K562 (cell line): ENCODE results near the gene TTC23L. TPM values are rescaled to one million over a fixed set of nuclear protein-coding genes. Genes with fewer than 3 reads are reported as not detected.
A peak's percentile ranks its signal among the peaks of the same experiment; 100 is the strongest.

Experiments
- ATAC-seq: fragments of 200-7000 bp; cut with Tn5 transposase; 3 replicates; pipeline ENCODE4 v1.9.1; 2020; ENCODE audit warnings: moderate library complexity
- BruUV-seq: library from RNA; stranded (reverse); fragments of 400-500 nt; replicated peaks from 2 replicates; lab custom pipeline; 2021; lab: Mats Ljungman, UMichigan
- CTCF ChIA-PET: fragments of 300-600 bp; formaldehyde crosslinking; extraction: SDS; loops from one replicate; lab custom pipeline; 2021; ENCODE audit warnings: low intra/inter-chr PET ratio; lab: Yijun Ruan, JAX
- POLR2A ChIA-PET: fragments of 300-600, 350-650 bp; sonication (Branson Sonifier 250); formaldehyde crosslinking; extraction: SDS; loops from one replicate; lab custom pipeline; 2021; ENCODE audit warnings: antibody characterized with exemption, inconsistent platforms; lab: Yijun Ruan, JAX
- DNase-seq, 4 experiments: peaks; one replicate each; pipeline versions ENCODE4 v3.0.0 to v3.0.0-alpha.2; 2011 to 2018; ENCODE audit warnings: low spot score in 3 of 4, mixed read lengths in 3 of 4; ENCODE audit errors: extremely low read depth in 1 of 4
- FAIRE-seq: peaks from 2 replicates; lab custom pipeline; 2011; peaks lifted over from hg19 to GRCh38; lab: Jason Lieb, UNC
- H2AFZ ChIP-seq: 2 replicates; pipeline ENCODE4 v1.6.0; 2011; ENCODE audit warnings: low read depth, low read length, control low read depth, inconsistent platforms
- H3K27ac ChIP-seq: fragments of 200-600 bp; 3 replicates; pipeline ENCODE4 v1.8.0; 2011; ENCODE audit warnings: low read depth, mild to moderate bottlenecking, control low read depth, inconsistent platforms, low read length, moderate library complexity, mixed read lengths; ENCODE audit errors: extremely low read depth
- H3K27me3 ChIP-seq, 2 experiments: fragments of 300-600 bp in 1 of 2; 2 replicates in 1 of 2; 3 replicates in 1 of 2; pipeline versions ENCODE4 v1.6.0 to v1.8.0; 2011; ENCODE audit warnings: inconsistent platforms in 2 of 2, low read length in 2 of 2, mild to moderate bottlenecking in 1 of 2, mixed read lengths in 1 of 2, moderate library complexity in 1 of 2; ENCODE audit not compliant: control insufficient read depth in 2 of 2, insufficient read depth in 2 of 2
- H3K36me3 ChIP-seq: fragments of 300-600 bp; 3 replicates; pipeline ENCODE4 v1.8.0; 2011; ENCODE audit warnings: mild to moderate bottlenecking, low read length, inconsistent platforms; ENCODE audit not compliant: control insufficient read depth, insufficient read depth
- H3K4me1 ChIP-seq, 2 experiments: fragments of 200-600 bp in 1 of 2; replicated peaks in 1 of 2; 2 replicates in 1 of 2; 3 replicates in 1 of 2; pipeline versions ENCODE4 v1.5.1 to v1.8.0; 2011; ENCODE audit warnings: inconsistent platforms in 2 of 2, low read length in 2 of 2, mild to moderate bottlenecking in 1 of 2, mixed read lengths in 1 of 2, moderate library complexity in 1 of 2; ENCODE audit not compliant: control insufficient read depth in 2 of 2, insufficient read depth in 2 of 2
- H3K4me2 ChIP-seq: 2 replicates; pipeline ENCODE4 v1.6.1; 2011; ENCODE audit warnings: low read length, control low read depth, inconsistent platforms, mixed read lengths; ENCODE audit not compliant: insufficient read depth
- H3K4me3 ChIP-seq: fragments of 200-600 bp; sonication (generic), shearing (Covaris generic); 2 replicates; pipeline ENCODE4 v1.5.1; 2016; ENCODE audit warnings: control low read depth, inconsistent platforms
- H3K79me2 ChIP-seq: fragments of 200-600 bp; 3 replicates; pipeline ENCODE4 v1.8.0; 2011; ENCODE audit warnings: low read length, inconsistent platforms; ENCODE audit not compliant: control insufficient read depth, insufficient read depth
- H3K9ac ChIP-seq, 2 experiments: 2 replicates each; pipeline versions ENCODE4 v1.6.0 to v1.6.1; 2011; ENCODE audit warnings: low read depth in 2 of 2, low read length in 2 of 2, control low read depth in 1 of 2, inconsistent platforms in 1 of 2, mild to moderate bottlenecking in 1 of 2, mixed read lengths in 1 of 2; ENCODE audit not compliant: insufficient read depth in 1 of 2
- H3K9me1 ChIP-seq: one replicate; pipeline ENCODE4 v1.6.0; 2011; ENCODE audit warnings: inconsistent platforms, mild to moderate bottlenecking, low read length, moderate library complexity; ENCODE audit not compliant: control insufficient read depth, insufficient read depth
- H3K9me3 ChIP-seq: replicated peaks from 2 replicates; pipeline ENCODE4 v1.5.1; 2011; ENCODE audit warnings: low read depth, low read length, inconsistent platforms; ENCODE audit not compliant: control insufficient read depth, insufficient read depth
- H4K20me1 ChIP-seq: replicated peaks from 2 replicates; pipeline ENCODE4 v1.6.1; 2011; ENCODE audit warnings: low read length, inconsistent platforms, mixed read lengths; ENCODE audit not compliant: control insufficient read depth, insufficient read depth
- CEBPB ChIP-seq: fragments of 450-650 bp; IDR thresholded peaks from 2 replicates; pipeline ENCODE4 v1.6.1; 2016; ENCODE audit warnings: missing genetic modification characterization, missing compliant biosample characterization
- CEBPG ChIP-seq, 3 experiments: fragments of 200-800 bp in 1 of 3; sonication (Bioruptor generic) in 1 of 3; sonication (generic) in 1 of 3; formaldehyde crosslinking in 1 of 3; IDR thresholded peaks in 2 of 3; conservative IDR thresholded peaks in 1 of 3; 2 replicates each; pipeline versions ENCODE4 v1.6.1 to v1.8.0; 2016 to 2022; ENCODE audit warnings: missing compliant biosample characterization in 2 of 3, missing genetic modification characterization in 2 of 3, mild to moderate bottlenecking in 1 of 3, missing genetic modification reagents in 1 of 3
- GATA2 ChIP-seq: sonication (generic); formaldehyde crosslinking; IDR thresholded peaks from 2 replicates; pipeline ENCODE4 v1.4.0; 2020; ENCODE audit warnings: mild to moderate bottlenecking, missing genetic modification reagents
- KAT2B ChIP-seq: IDR thresholded peaks from one replicate; pipeline ENCODE4 v1.6.1; 2012; ENCODE audit warnings: low read depth, mild to moderate bottlenecking, control low read depth, inconsistent platforms, low read length, moderate library complexity
- NFIC ChIP-seq: fragments of 450-650 bp; IDR thresholded peaks from 2 replicates; pipeline ENCODE4 v1.6.1; 2017; ENCODE audit warnings: mild to moderate bottlenecking, inconsistent platforms
- SIN3B ChIP-seq: fragments of 450-650 bp; IDR thresholded peaks from 2 replicates; pipeline ENCODE4 v1.6.1; 2017; ENCODE audit warnings: low read depth, mild to moderate bottlenecking, moderate library complexity
- ZNF133 ChIP-seq: fragments of 250-450 bp; sonication (Bioruptor Pico); IDR thresholded peaks from 2 replicates; pipeline ENCODE4 v1.4.0; 2020; ENCODE audit warnings: mild to moderate bottlenecking
- ZNF785 ChIP-seq: fragments of 250-450 bp; sonication (Bioruptor Pico); IDR thresholded peaks from 2 replicates; pipeline ENCODE4 v1.4.0; 2020; ENCODE audit warnings: mild to moderate bottlenecking
- WGBS: fragments of 100-300 bp; shearing (Covaris generic); methylation state at CpG from one replicate; pipeline ENCODE4 v1.1.6; 2016; ENCODE audit warnings: low coverage, mixed read lengths; ENCODE audit not compliant: insufficient coverage; ENCODE audit errors: missing lambda C conversion rate; 5-methylcytosine and 5-hydroxymethylcytosine counted together
- in situ Hi-C: fragments of 300-500 bp; cut with MboI; formaldehyde crosslinking; loops from 4 replicates; pipeline ENCODE4 v1.15.0; 2018; ENCODE audit warnings: inconsistent platforms, mixed read lengths
- intact Hi-C: fragments of 100-400 bp; cut with micrococcal nuclease; formaldehyde crosslinking; loops from 2 replicates; pipeline ENCODE4 v1.14.2; 2022
- polyA plus RNA-seq, 8 experiments: library from polyadenylated mRNA; depleted of rRNA in 4 of 8; stranded (reverse) in 5 of 8; unstranded in 3 of 8; fragments of >200 nt; fragmentation: Nextera tagmentation in 2 of 8; fragmentation: Illumina TruSeq in 1 of 8; extraction: Ambion mirVana in 2 of 8; extraction: Trizol in 1 of 8; gene quantifications; 2 replicates each; pipeline versions ENCODE4 v1.2.1 to v1.2.3, GENCODE V29; 2011 to 2014; ENCODE audit warnings: inconsistent platforms in 1 of 8, missing spikeins in 1 of 8
- total RNA-seq, 7 experiments: library from RNA; depleted of rRNA in 6 of 7; stranded (reverse); fragments of >200 nt in 6 of 7; fragmentation: Illumina TruSeq in 2 of 7; extraction: Trizol in 2 of 7; gene quantifications; 2 replicates each; pipeline versions ENCODE4 v1.2.1 to v1.2.3, GENCODE V29; 2011 to 2021; ENCODE audit warnings: low replicate concordance in 1 of 7
- TF ChIP-seq, protein P1 (sequence below): fragments of 450-650 bp; formaldehyde crosslinking; IDR thresholded peaks from 2 replicates; pipeline ENCODE4 v1.4.0; 2020; ENCODE audit warnings: mild to moderate bottlenecking
- TF ChIP-seq, protein P2 (sequence below), 3 experiments: fragments of 200-800 bp in 1 of 3; sonication (Bioruptor generic) in 1 of 3; sonication (generic) in 1 of 3; formaldehyde crosslinking in 1 of 3; IDR thresholded peaks; 2 replicates each; pipeline versions ENCODE4 v1.6.1 to v1.8.0; 2016 to 2022; ENCODE audit warnings: mild to moderate bottlenecking in 2 of 3, missing compliant biosample characterization in 2 of 3, missing genetic modification characterization in 2 of 3, missing genetic modification reagents in 1 of 3
- TF ChIP-seq, protein P3 (sequence below): IDR thresholded peaks from 2 replicates; pipeline ENCODE4 v1.6.1; 2012; ENCODE audit warnings: low read depth, low read length, improper control_type of control experiment, borderline replicate concordance

The TTC23L gene
- total and polyA plus RNA-seq, 9 of the 15 experiments (the other 6 are each of a cell fraction or from before 2014, with no cell fraction given): 0.03 to 0.32 (median 0.14) TPM; not detected in 2

GRCh38 chr5:34803974-34804732 lies 34.8 kb upstream of the TTC23L start:
- peak; percentile 55 for FAIRE-seq
- H3K9me3 ChIP-seq: no peaks in the 10 kb centered on the region
- H3K4me3 ChIP-seq: no peak overlapping the region
- H2AFZ ChIP-seq: no peak overlapping the region
- H3K27me3 ChIP-seq: no peaks in the 10 kb centered on the region
- H3K79me2 ChIP-seq: no peaks in the 10 kb centered on the region
- H3K36me3 ChIP-seq: peaks cover 18% of the 10 kb centered on the region; the same call in 2 of the 3 replicates
- no peaks in the 10 kb centered on the region for H3K9me1 ChIP-seq
- no peaks in the 10 kb centered on the region for H3K4me1 ChIP-seq
- no peak for ATAC-seq
- in situ Hi-C loops (no loop called here), intact Hi-C loops (loop anchor here (10.0 kb wide), 1 partner anchor 279 kb away; no protein-coding TSS in a partner anchor)
- 59% methylated on average over 4 of the region's 4 CpGs for WGBS
- POLR2A ChIA-PET: interaction anchor here (1.1 to 2.1 kb wide), 2 partner anchors 10 to 14 kb away, joined by 4 read pairs; no protein-coding TSS in a partner anchor
- H3K27ac ChIP-seq: no peak overlapping the region
- no TSS peak for BruUV-seq
- H3K9ac ChIP-seq: no peak overlapping the region
- no peak for DNase-seq
- H3K4me2 ChIP-seq: no peak overlapping the region
- CTCF ChIA-PET: no interaction called here
- no peaks in the 10 kb centered on the region for H4K20me1 ChIP-seq
- TF ChIP-seq GATA2 (no peak), ZNF785 (CRISPR knock-in tag) (no peak), CEBPB (tag) (peak; percentile 80), NFIC (no peak), CEBPG (CRISPR knock-in tag; IDR thresholded peaks at IDR 0.05) (no peak), CEBPG (tag; conservative IDR thresholded peaks at IDR 0.05 in 1 of 2, IDR thresholded peaks at IDR 0.05 in 1 of 2) (0 out of 4 replicates have a peak, but pooled peaks of 1 of the 2 experiments have one; percentile 43), SIN3B (no peak), KAT2B (no peak), ZNF133 (CRISPR knock-in tag) (no peak)
- TF ChIP-seq, protein P1, sequence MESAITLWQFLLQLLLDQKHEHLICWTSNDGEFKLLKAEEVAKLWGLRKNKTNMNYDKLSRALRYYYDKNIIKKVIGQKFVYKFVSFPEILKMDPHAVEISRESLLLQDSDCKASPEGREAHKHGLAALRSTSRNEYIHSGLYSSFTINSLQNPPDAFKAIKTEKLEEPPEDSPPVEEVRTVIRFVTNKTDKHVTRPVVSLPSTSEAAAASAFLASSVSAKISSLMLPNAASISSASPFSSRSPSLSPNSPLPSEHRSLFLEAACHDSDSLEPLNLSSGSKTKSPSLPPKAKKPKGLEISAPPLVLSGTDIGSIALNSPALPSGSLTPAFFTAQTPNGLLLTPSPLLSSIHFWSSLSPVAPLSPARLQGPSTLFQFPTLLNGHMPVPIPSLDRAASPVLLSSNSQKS (CRISPR knock-in tag): no peak
- TF ChIP-seq, protein P2, sequence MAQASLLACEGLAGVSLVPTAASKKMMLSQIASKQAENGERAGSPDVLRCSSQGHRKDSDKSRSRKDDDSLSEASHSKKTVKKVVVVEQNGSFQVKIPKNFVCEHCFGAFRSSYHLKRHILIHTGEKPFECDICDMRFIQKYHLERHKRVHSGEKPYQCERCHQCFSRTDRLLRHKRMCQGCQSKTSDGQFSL (CRISPR knock-in tag; IDR thresholded peaks at IDR 0.05): no peak
- TF ChIP-seq, protein P2 (tag; IDR thresholded peaks at IDR 0.05): no peak
- TF ChIP-seq, protein P3, sequence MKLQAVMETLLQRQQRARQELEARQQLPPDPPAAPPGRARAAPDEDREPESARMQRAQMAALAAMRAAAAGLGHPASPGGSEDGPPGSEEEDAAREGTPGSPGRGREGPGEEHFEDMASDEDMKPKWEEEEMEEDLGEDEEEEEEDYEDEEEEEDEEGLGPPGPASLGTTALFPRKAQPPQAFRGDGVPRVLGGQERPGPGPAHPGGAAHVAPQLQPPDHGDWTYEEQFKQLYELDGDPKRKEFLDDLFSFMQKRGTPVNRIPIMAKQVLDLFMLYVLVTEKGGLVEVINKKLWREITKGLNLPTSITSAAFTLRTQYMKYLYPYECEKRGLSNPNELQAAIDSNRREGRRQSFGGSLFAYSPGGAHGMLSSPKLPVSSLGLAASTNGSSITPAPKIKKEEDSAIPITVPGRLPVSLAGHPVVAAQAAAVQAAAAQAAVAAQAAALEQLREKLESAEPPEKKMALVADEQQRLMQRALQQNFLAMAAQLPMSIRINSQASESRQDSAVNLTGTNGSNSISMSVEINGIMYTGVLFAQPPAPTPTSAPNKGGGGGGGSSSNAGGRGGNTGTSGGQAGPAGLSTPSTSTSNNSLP: no peak
